HG03139 (cell line): ENCODE results near the gene TAS2R39.

Experiments
- ATAC-seq: cut with Tn5 transposase; IDR thresholded peaks from one replicate; pipeline ENCODE4 v1.9.1; 2021; ENCODE audit not compliant: unreplicated experiment

Gene TAS2R39

GRCh38 chr7:143214789-143215679 is 31.8 kb downstream of the TAS2R39 start:
- ATAC-seq: peak; percentile 82

GRCh38 chr7:143216151-143216550 is 32.9 kb downstream of the TAS2R39 start:
- no peak for ATAC-seq

- ATAC-seq: no peak
These were observed 33.5 kb downstream of the TAS2R39 start for GRCh38 chr7:143216686-143217085.

- no peak for ATAC-seq
These were observed 34.6 kb downstream of the TAS2R39 start for GRCh38 chr7:143217806-143218205.

GRCh38 chr7:143221286-143221685 is 38.1 kb downstream of the TAS2R39 start:
- no peak for ATAC-seq

GRCh38 chr7:143221737-143222136 is 38.5 kb downstream of the TAS2R39 start, which contains the start of gene TAS2R40:
Gene TAS2R40 (plus strand): TSS chr7:143222037. CDS start chr7:143222079, 42 bp downstream.
- no peak for ATAC-seq

- no peak for ATAC-seq
These were observed 39.6 kb downstream of the TAS2R39 start for GRCh38 chr7:143222782-143223181.

GRCh38 chr7:143223784-143224183 is 40.6 kb downstream of the TAS2R39 start:
- no peak for ATAC-seq

GRCh38 chr7:143225047-143225446 is 41.8 kb downstream of the TAS2R39 start:
- ATAC-seq: no peak

GRCh38 chr7:143227806-143228205 is 44.6 kb downstream of the TAS2R39 start:
- no peak for ATAC-seq

GRCh38 chr7:143229054-143229790 is 46.0 kb downstream of the TAS2R39 start:
- no peak for ATAC-seq

GRCh38 chr7:143230602-143231457 is 47.6 kb downstream of the TAS2R39 start:
- ATAC-seq: no peak
